Neural progenitor cell (in vitro differentiated cells): ENCODE measurements around the gene LARGE2. TPM values are rescaled to one million over a fixed set of nuclear protein-coding genes. Genes with fewer than 3 reads are reported as not detected.

Experiments
- DNase-seq: peaks from one replicate; pipeline ENCODE4 v3.0.0-alpha.2; 2016; ENCODE audit warnings: low spot score
- H2AFZ ChIP-seq: fragments of 200-600 bp; sonication (generic); replicated peaks from 2 replicates; pipeline ENCODE4 v1.6.1; 2016; ENCODE audit warnings: antibody characterized with exemption
- H3F3A ChIP-seq: fragments of 200-600 bp; sonication (generic); 2 replicates; pipeline ENCODE4 v1.6.1; 2016; ENCODE audit warnings: antibody characterized with exemption, low read depth
- H3K27ac ChIP-seq: fragments of 200-600 bp; sonication (generic); 2 replicates; pipeline ENCODE4 v1.5.1; 2016; ENCODE audit warnings: mild to moderate bottlenecking
- H3K27me3 ChIP-seq: fragments of 200-600 bp; sonication (generic); 2 replicates; pipeline ENCODE4 v1.6.1; 2016; ENCODE audit warnings: mild to moderate bottlenecking, moderate library complexity
- H3K36me3 ChIP-seq: fragments of 200-600 bp; sonication (generic); 2 replicates; pipeline ENCODE4 v1.5.1; 2016
- H3K4me1 ChIP-seq: fragments of 200-600 bp; sonication (generic); 2 replicates; pipeline ENCODE4 v1.6.1; 2016; ENCODE audit warnings: mixed run types
- H3K4me2 ChIP-seq: fragments of 200-600 bp; sonication (generic); 2 replicates; pipeline ENCODE4 v1.6.1; 2016
- H3K4me3 ChIP-seq: fragments of 200-600 bp; sonication (generic); 2 replicates; pipeline ENCODE4 v1.5.1; 2016
- H3K79me2 ChIP-seq: fragments of 200-600 bp; sonication (generic); 2 replicates; pipeline ENCODE4 v1.6.1; 2016; ENCODE audit warnings: low read depth
- H3K9ac ChIP-seq: fragments of 200-600 bp; sonication (generic); 2 replicates; pipeline ENCODE4 v1.6.1; 2016
- H3K9me3 ChIP-seq: fragments of 200-600 bp; sonication (generic); 2 replicates; pipeline ENCODE4 v1.5.1; 2016; ENCODE audit warnings: low read depth
- H4K20me1 ChIP-seq: fragments of 200-600 bp; sonication (generic); 2 replicates; pipeline ENCODE4 v1.6.1; 2016; ENCODE audit warnings: low read depth
- H3K27ac Mint-ChIP-seq: 3 replicates; pipeline ENCODE4 v1.8.0; 2021; ENCODE audit warnings: mixed read lengths
- H3K27me3 Mint-ChIP-seq: 2 replicates; pipeline ENCODE4 v1.8.0; 2022; ENCODE audit warnings: low read depth, mild to moderate bottlenecking, inconsistent platforms, moderate library complexity, mixed read lengths; ENCODE audit not compliant: insufficient read depth
- H3K36me3 Mint-ChIP-seq: 3 replicates; pipeline ENCODE4 v1.8.0; 2021; ENCODE audit warnings: mixed read lengths
- H3K4me1 Mint-ChIP-seq: 3 replicates; pipeline ENCODE4 v1.8.0; 2021; ENCODE audit warnings: mixed read lengths
- H3K4me3 Mint-ChIP-seq: 3 replicates; pipeline ENCODE4 v1.8.0; 2021; ENCODE audit warnings: mild to moderate bottlenecking, moderate library complexity, mixed read lengths
- H3K9me3 Mint-ChIP-seq: 3 replicates; pipeline ENCODE4 v1.8.0; 2020; ENCODE audit warnings: mixed read lengths
- EZH2 ChIP-seq: fragments of 200-600 bp; sonication (generic); IDR thresholded peaks from 2 replicates; pipeline ENCODE4 v1.6.1; 2017; ENCODE audit warnings: antibody characterized with exemption, mild to moderate bottlenecking, moderate library complexity
- EZH2phosphoT487 ChIP-seq: fragments of 200-600 bp; sonication (generic); IDR thresholded peaks from 2 replicates; pipeline ENCODE4 v1.6.1; 2017; ENCODE audit warnings: antibody characterized with exemption
- total RNA-seq: library from RNA; depleted of rRNA; stranded (reverse); fragments of >200 nt; gene quantifications from 2 replicates; pipeline ENCODE4 v1.2.3, GENCODE V29; 2015; ENCODE audit warnings: low replicate concordance
- TF ChIP-seq, protein P1 (sequence below): fragments of 200-600 bp; sonication (generic); IDR thresholded peaks from 2 replicates; pipeline ENCODE4 v1.5.1; 2017; ENCODE audit warnings: antibody characterized with exemption, mild to moderate bottlenecking

Gene LARGE2
- total RNA-seq, 1 donor from 2014 or later: 5.0 TPM

DNA sequence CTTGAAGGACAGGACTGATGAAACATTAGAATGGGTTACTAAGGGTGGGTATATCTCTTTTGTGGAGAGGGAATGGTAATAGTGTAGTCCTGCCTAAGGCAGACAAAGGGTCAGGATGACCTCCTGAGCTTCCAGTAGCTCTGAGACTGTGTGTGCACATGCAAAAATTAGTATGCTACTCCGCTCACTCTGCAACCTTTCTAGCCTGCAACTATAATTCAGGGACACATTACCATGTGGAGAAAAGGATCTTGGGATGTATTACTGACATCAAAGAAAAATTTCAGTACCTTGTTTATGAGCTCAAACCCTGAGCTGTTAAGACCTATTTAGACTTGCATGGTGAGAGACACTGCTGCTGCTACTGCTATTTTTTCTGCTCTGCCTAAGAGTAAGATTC is 25.4 kb downstream of the LARGE2 start:
- no peaks in the 10 kb centered on the region for H3K79me2 ChIP-seq
- no peaks in the 10 kb centered on the region for H3K27me3 ChIP-seq
- H4K20me1 ChIP-seq: no peaks in the 10 kb centered on the region
- Mint-ChIP-seq H3K36me3 (peaks cover 22% of the 10 kb centered on the region), H3K27me3 (no peaks in the 10 kb centered on the region), H3K27ac (no peak overlapping the region), H3K4me3 (no peak overlapping the region), H3K9me3 (no peaks in the 10 kb centered on the region), H3K4me1 (peaks cover 2% of the 10 kb centered on the region)
- no peak for TF ChIP-seq EZH2phosphoT487
- TF ChIP-seq, protein P1, sequence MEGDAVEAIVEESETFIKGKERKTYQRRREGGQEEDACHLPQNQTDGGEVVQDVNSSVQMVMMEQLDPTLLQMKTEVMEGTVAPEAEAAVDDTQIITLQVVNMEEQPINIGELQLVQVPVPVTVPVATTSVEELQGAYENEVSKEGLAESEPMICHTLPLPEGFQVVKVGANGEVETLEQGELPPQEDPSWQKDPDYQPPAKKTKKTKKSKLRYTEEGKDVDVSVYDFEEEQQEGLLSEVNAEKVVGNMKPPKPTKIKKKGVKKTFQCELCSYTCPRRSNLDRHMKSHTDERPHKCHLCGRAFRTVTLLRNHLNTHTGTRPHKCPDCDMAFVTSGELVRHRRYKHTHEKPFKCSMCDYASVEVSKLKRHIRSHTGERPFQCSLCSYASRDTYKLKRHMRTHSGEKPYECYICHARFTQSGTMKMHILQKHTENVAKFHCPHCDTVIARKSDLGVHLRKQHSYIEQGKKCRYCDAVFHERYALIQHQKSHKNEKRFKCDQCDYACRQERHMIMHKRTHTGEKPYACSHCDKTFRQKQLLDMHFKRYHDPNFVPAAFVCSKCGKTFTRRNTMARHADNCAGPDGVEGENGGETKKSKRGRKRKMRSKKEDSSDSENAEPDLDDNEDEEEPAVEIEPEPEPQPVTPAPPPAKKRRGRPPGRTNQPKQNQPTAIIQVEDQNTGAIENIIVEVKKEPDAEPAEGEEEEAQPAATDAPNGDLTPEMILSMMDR: no peak
- TF ChIP-seq EZH2: no peak
- H3K27ac ChIP-seq: no peak overlapping the region
- DNase-seq: no peak
- H3F3A ChIP-seq: no peaks in the 10 kb centered on the region
- no peak overlapping the region for H3K4me3 ChIP-seq
- no peak overlapping the region for H3K4me2 ChIP-seq
- H3K36me3 ChIP-seq: peaks cover 3% of the 10 kb centered on the region
- no peaks in the 10 kb centered on the region for H3K9me3 ChIP-seq
- H3K4me1 ChIP-seq: no peaks in the 10 kb centered on the region
- H2AFZ ChIP-seq: no peak overlapping the region
- H3K9ac ChIP-seq: no peak overlapping the region

DNA sequence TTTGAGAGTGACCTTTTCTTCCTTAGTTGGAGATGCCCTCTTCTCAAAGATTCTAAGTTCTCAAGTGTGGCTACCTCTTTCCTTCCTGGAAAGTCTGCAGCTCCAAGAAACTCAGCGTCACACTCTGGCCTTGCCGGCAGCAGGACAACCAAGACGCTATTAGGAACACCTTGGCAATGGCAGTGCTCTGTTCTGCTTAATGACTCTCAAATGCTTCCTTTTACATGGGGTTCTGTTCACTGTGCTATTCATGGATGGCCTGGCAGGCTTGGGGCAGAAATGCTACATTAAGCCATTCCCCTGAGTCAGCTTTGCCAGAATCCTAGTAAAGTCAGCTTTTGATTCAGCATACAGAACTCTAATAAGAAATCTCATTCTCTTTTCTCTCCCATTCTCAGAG is 25.9 kb downstream of the LARGE2 start:
- DNase-seq: no peak
- Mint-ChIP-seq H3K4me1 (peaks cover 2% of the 10 kb centered on the region), H3K4me3 (no peak overlapping the region), H3K27me3 (no peaks in the 10 kb centered on the region), H3K27ac (no peak overlapping the region), H3K36me3 (peaks cover 22% of the 10 kb centered on the region), H3K9me3 (no peaks in the 10 kb centered on the region)
- Histone ChIP-seq H3K27ac (no peak overlapping the region), H3K36me3 (peaks cover 3% of the 10 kb centered on the region), H3K4me2 (no peak overlapping the region), H3F3A (no peaks in the 10 kb centered on the region), H3K9me3 (no peaks in the 10 kb centered on the region), H3K4me3 (no peak overlapping the region), H4K20me1 (no peaks in the 10 kb centered on the region), H3K9ac (no peak overlapping the region), H3K79me2 (no peaks in the 10 kb centered on the region), H2AFZ (no peak overlapping the region), H3K4me1 (no peaks in the 10 kb centered on the region), H3K27me3 (no peaks in the 10 kb centered on the region)
- no peak for TF ChIP-seq EZH2phosphoT487

DNA sequence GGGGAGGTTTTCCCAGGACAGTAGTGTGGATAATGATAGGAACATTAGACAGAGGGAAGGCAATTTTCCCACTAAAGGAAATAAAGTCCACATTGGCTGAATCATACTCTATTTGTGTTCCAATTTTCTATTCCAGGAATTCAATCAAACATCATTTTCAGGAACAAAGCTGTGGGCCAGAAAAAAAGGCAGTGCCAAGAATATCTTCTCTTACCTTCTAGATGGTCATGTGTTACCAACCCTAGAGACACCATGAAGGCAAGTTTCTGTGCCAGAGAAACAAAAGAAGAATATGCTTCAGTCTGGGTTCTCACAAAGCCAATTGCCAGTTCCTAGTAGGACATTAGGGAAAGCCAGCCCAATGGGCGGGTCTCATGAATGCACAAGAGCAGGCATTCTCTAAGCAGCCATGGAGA is 27.5 kb downstream of the LARGE2 start:
- TF ChIP-seq EZH2phosphoT487 (no peak), EZH2 (no peak)
- TF ChIP-seq, protein P1: no peak
- Histone ChIP-seq H3K9ac (no peak overlapping the region), H3K79me2 (no peaks in the 10 kb centered on the region), H4K20me1 (no peaks in the 10 kb centered on the region), H3K4me3 (no peak overlapping the region), H3K36me3 (peaks cover 3% of the 10 kb centered on the region), H3K27ac (no peak overlapping the region), H3K9me3 (no peaks in the 10 kb centered on the region), H3K27me3 (no peaks in the 10 kb centered on the region), H3K4me1 (no peaks in the 10 kb centered on the region), H2AFZ (no peak overlapping the region), H3K4me2 (no peak overlapping the region), H3F3A (no peaks in the 10 kb centered on the region)
- Mint-ChIP-seq H3K9me3 (no peaks in the 10 kb centered on the region), H3K27me3 (no peaks in the 10 kb centered on the region), H3K4me1 (peaks cover 2% of the 10 kb centered on the region), H3K4me3 (no peak overlapping the region), H3K36me3 (peaks cover 20% of the 10 kb centered on the region), H3K27ac (no peak overlapping the region)
- no peak for DNase-seq

DNA sequence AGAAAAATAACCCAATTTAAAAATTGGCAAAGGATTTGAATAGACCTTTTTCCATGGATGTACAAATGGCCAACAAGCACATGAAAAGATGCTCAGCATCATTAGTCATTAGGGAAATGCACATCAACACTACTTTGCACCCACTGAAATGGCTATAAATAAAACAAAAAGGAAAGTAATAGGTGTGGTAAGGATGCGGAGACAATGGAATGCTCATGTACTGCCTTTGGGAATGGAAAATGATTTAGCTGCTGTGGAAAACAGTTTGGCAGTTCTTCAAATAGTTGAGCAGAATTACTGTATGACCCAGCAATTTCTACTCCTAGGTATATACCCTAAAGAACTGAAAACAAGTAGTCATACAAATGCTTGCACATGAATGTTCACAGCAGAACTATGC is 37.4 kb downstream of the LARGE2 start:
- no peaks in the 10 kb centered on the region for H3F3A ChIP-seq
- H3K4me3 Mint-ChIP-seq: no peak overlapping the region
- H3K27me3 ChIP-seq: no peaks in the 10 kb centered on the region
- no peaks in the 10 kb centered on the region for H3K4me1 ChIP-seq
- H3K4me3 ChIP-seq: no peak overlapping the region
- no peaks in the 10 kb centered on the region for H4K20me1 ChIP-seq
- H2AFZ ChIP-seq: no peak overlapping the region
- peaks cover 35% of the 10 kb centered on the region for H3K36me3 Mint-ChIP-seq
- peaks cover 15% of the 10 kb centered on the region for H3K36me3 ChIP-seq
- no peak overlapping the region for H3K27ac Mint-ChIP-seq
- TF ChIP-seq, protein P1: no peak
- TF ChIP-seq EZH2 (no peak), EZH2phosphoT487 (no peak)
- H3K4me2 ChIP-seq: no peak overlapping the region
- H3K27me3 Mint-ChIP-seq: no peaks in the 10 kb centered on the region
- no peak overlapping the region for H3K9ac ChIP-seq
- H3K79me2 ChIP-seq: no peaks in the 10 kb centered on the region
- no peaks in the 10 kb centered on the region for H3K4me1 Mint-ChIP-seq
- H3K27ac ChIP-seq: no peak overlapping the region
- no peak for DNase-seq
- H3K9me3 Mint-ChIP-seq: no peaks in the 10 kb centered on the region
- no peaks in the 10 kb centered on the region for H3K9me3 ChIP-seq
